Smooth muscle cell (in vitro differentiated cells): ENCODE results near the gene HOXA5. TPM values are rescaled to one million over a fixed set of nuclear protein-coding genes. Genes with fewer than 3 reads are reported as not detected.

Source experiments
- DNase-seq: peaks from one replicate; lab custom pipeline; 2025; ENCODE audit not compliant: unreplicated experiment; lab: John Stamatoyannopoulos, UW
- H2AFZ ChIP-seq: fragments of 200-600 bp; sonication (generic); 2 replicates; pipeline ENCODE4 v1.6.0; 2016; ENCODE audit warnings: antibody characterized with exemption, low read depth, mild to moderate bottlenecking
- H3F3A ChIP-seq: fragments of 200-600 bp; sonication (generic); 2 replicates; pipeline ENCODE4 v1.6.0; 2017; ENCODE audit warnings: antibody characterized with exemption, low read depth
- H3K27ac ChIP-seq: fragments of 200-600 bp; sonication (generic); 2 replicates; pipeline ENCODE4 v1.5.1; 2016; ENCODE audit warnings: low read depth, mild to moderate bottlenecking
- H3K27me3 ChIP-seq: fragments of 200-600 bp; sonication (generic); 2 replicates; pipeline ENCODE4 v1.6.1; 2016; ENCODE audit warnings: low read depth, mild to moderate bottlenecking
- H3K36me3 ChIP-seq: fragments of 200-600 bp; sonication (generic); 2 replicates; pipeline ENCODE4 v1.5.1; 2016; ENCODE audit warnings: low read depth
- H3K4me1 ChIP-seq: fragments of 200-600 bp; sonication (generic); 2 replicates; pipeline ENCODE4 v1.5.1; 2016; ENCODE audit warnings: low read depth
- H3K4me2 ChIP-seq: fragments of 200-600 bp; sonication (generic); 2 replicates; pipeline ENCODE4 v1.6.0; 2016; ENCODE audit warnings: mild to moderate bottlenecking
- H3K4me3 ChIP-seq: fragments of 200-600 bp; sonication (generic); 2 replicates; pipeline ENCODE4 v1.5.1; 2016; ENCODE audit warnings: mild to moderate bottlenecking
- H3K79me2 ChIP-seq: fragments of 200-600 bp; sonication (generic); 2 replicates; pipeline ENCODE4 v1.6.0; 2016; ENCODE audit warnings: low read depth, mild to moderate bottlenecking
- H3K9ac ChIP-seq: fragments of 200-600 bp; sonication (generic); 2 replicates; pipeline ENCODE4 v1.6.0; 2016; ENCODE audit warnings: low read depth
- H3K9me3 ChIP-seq: fragments of 200-600 bp; sonication (generic); replicated peaks from 2 replicates; pipeline ENCODE4 v1.5.1; 2016; ENCODE audit warnings: low read depth
- H4K20me1 ChIP-seq: fragments of 200-600 bp; sonication (generic); 2 replicates; pipeline ENCODE4 v1.6.0; 2016; ENCODE audit warnings: low read depth
- WGBS: methylation state at CpG from one replicate; pipeline ENCODE4 v1.1.7; 2016; ENCODE audit warnings: low lambda C conversion rate; 5-methylcytosine and 5-hydroxymethylcytosine counted together
- polyA plus RNA-seq: library from polyadenylated mRNA; unstranded; fragments of >200 nt; fragmentation: Nextera tagmentation; extraction: Ambion mirVana; gene quantifications from 2 replicates; pipeline ENCODE4 v1.2.1, GENCODE V29; 2016
- total RNA-seq: library from RNA; depleted of rRNA; stranded (reverse); fragments of >200 nt; gene quantifications from 2 replicates; pipeline ENCODE4 v1.2.3, GENCODE V29; 2014
- TF ChIP-seq, protein P1 (sequence below): fragments of 200-600 bp; sonication (generic); IDR thresholded peaks from 2 replicates; pipeline ENCODE4 v1.5.1; 2017; ENCODE audit warnings: borderline replicate concordance, mild to moderate bottlenecking, antibody characterized with exemption; ENCODE audit not compliant: insufficient read depth, poor library complexity, severe bottlenecking

HOXA5 gene
- total and polyA plus RNA-seq, 2 experiments from 2014 or later = 0.98 to 2.1 TPM

DNA sequence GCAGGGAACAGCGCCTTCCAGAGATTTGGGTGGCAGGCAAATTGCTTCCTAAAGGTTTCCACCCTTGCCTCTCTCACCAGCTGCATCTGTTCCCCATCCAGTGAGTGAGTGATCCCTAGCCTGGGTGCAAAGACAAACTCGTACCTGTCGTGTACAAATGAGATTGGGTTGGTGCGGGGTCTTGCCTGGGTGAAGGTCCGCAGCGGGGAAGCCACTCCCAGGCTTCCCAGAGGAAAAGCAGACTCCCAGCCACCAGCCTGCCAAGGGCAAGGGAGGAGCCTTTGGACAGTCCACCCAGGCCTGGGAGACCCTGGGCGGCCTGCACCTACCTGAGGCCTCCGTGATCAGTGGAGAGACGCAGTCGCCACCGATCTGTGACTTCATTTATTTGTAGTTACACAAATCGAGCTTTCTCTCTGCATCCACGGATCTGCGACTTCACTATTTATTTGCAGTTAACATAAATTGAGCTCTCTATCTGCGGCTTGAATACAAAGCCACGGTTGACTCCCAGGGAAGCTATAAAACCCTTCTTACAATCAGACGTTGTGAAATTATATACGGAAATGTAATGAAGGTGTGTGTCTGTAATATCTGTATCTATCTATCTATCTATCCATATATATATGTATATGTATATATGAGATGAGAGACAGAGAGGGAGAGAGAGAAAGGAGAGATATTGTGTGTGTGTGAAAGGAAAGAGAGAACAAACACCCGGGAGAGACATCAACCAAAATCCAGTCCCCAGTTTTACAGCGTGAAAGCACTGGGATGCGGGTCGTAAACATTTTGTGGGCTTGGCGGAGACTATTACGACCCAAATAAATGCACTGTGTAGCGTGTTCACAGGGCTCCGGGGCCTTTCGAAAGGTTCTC, 16.0 kb upstream of the HOXA5 start:
- H3K79me2 ChIP-seq = peaks cover 27% of the 10 kb centered on the region
- H3K4me1 ChIP-seq = peaks cover 3% of the 10 kb centered on the region
- TF ChIP-seq, protein P1, sequence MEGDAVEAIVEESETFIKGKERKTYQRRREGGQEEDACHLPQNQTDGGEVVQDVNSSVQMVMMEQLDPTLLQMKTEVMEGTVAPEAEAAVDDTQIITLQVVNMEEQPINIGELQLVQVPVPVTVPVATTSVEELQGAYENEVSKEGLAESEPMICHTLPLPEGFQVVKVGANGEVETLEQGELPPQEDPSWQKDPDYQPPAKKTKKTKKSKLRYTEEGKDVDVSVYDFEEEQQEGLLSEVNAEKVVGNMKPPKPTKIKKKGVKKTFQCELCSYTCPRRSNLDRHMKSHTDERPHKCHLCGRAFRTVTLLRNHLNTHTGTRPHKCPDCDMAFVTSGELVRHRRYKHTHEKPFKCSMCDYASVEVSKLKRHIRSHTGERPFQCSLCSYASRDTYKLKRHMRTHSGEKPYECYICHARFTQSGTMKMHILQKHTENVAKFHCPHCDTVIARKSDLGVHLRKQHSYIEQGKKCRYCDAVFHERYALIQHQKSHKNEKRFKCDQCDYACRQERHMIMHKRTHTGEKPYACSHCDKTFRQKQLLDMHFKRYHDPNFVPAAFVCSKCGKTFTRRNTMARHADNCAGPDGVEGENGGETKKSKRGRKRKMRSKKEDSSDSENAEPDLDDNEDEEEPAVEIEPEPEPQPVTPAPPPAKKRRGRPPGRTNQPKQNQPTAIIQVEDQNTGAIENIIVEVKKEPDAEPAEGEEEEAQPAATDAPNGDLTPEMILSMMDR = no peak
- no peak overlapping the region for H2AFZ ChIP-seq
- no peak for DNase-seq
- no peak overlapping the region for H3K4me3 ChIP-seq
- H3K27ac ChIP-seq = no peak overlapping the region
- no peaks in the 10 kb centered on the region for H3K36me3 ChIP-seq
- WGBS = 65% methylated on average over 27 of the region's 27 CpGs
- H4K20me1 ChIP-seq = peaks cover 6% of the 10 kb centered on the region
- peaks cover 65% of the 10 kb centered on the region for H3K27me3 ChIP-seq
- no peaks in the 10 kb centered on the region for H3F3A ChIP-seq
- peak overlapping the region; percentile 89 for H3K4me2 ChIP-seq
- H3K9me3 ChIP-seq = no peaks in the 10 kb centered on the region
- H3K9ac ChIP-seq = no peak overlapping the region

DNA sequence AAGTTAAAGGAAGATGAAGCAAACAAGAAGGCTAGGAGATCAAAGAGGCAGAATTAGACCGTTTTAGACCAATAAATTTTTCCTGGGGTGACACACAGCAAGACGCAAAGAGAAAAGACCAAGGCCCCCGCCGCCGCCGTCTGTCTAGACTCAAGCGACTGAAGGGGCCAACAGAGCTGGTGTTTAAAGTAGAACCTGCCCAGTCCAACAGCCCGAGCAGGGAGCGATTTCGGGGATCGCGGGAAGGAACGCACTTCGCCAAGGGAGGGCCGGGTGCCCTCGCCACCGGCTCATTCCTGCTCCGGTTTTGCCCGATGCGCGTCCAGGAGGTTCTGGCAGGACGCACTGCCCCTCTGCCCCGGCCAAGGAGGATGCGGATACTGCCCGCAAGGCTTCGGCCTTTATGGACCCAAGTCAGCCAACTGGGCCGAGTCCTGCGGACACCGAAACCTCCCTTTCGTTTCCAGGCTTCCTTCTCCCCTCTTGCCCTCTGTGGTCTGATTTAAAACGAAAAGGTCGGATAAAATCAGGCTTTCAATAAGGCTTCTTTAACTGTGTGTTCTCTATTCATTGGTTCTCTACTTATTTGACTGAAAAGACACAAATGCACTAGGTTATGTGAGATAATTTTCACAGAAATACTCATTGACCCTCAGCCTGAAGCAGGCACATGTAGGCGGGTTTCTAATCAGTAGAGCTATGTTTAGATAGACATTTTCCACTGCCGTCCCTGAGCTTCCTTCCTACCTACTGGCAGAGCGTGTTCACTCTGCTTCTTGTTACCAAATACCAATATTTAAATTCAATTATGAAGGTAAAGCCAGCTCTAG, 15.2 kb upstream of the HOXA5 start:
- Histone ChIP-seq H3K4me2 (no peak overlapping the region), H3K79me2 (peaks cover 19% of the 10 kb centered on the region), H3K4me1 (peaks cover 3% of the 10 kb centered on the region), H4K20me1 (no peaks in the 10 kb centered on the region), H3K27me3 (peaks cover 69% of the 10 kb centered on the region), H3F3A (no peaks in the 10 kb centered on the region), H3K27ac (no peak overlapping the region), H3K9me3 (no peaks in the 10 kb centered on the region), H2AFZ (no peak overlapping the region), H3K4me3 (no peak overlapping the region), H3K36me3 (no peaks in the 10 kb centered on the region), H3K9ac (no peak overlapping the region)
- TF ChIP-seq, protein P1 = no peak
- DNase-seq = no peak
- WGBS = 60% methylated on average over 35 of the region's 35 CpGs

DNA sequence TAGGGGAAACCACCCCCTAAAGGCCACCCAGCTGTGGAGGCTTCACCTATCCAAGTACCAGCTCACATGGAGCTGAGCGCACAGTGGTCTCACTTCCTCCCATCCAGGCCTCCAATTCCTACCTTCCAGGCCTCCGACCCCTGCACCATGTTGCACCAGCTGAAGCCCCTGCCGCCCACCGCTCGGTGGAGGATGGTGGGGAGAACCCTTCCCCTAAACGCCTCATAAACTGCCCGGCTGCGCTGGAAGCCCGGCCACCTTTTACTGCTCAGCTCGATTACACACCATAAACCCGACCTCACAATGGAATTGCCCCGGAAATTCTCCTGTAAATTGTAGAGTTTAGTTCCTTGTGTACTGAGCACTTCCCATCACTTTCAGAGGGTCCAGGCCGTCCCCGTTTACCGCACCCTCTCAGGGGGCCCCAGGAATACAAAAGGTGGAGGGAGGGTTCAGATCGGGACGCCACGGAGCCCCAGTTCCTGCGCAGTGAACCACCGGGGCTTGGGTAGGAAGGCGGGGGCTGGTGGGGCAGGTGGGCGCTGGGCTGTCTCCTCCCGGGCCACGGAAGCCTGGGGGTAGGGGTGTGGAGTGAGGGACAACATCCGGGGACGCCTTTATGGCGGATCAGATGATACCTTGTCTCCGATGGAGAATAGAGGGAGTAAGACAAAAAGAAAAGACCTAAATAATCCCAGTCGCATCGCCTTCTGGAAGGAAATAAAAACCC, 14.4 kb upstream of the HOXA5 start:
- H3K27me3 ChIP-seq = peaks cover 77% of the 10 kb centered on the region
- no peak for DNase-seq
- H2AFZ ChIP-seq = no peak overlapping the region

More for the DNA sequence above, 14.4 kb upstream of the HOXA5 start:
- no peaks in the 10 kb centered on the region for H3K9me3 ChIP-seq
- H4K20me1 ChIP-seq = no peaks in the 10 kb centered on the region
- H3F3A ChIP-seq = no peaks in the 10 kb centered on the region
- no peaks in the 10 kb centered on the region for H3K36me3 ChIP-seq
- WGBS = 46% methylated on average over 30 of the region's 30 CpGs
- no peak overlapping the region for H3K9ac ChIP-seq
- TF ChIP-seq, protein P1 = no peak
- H3K4me1 ChIP-seq = peaks cover 3% of the 10 kb centered on the region
- H3K4me3 ChIP-seq = no peak overlapping the region
- H3K4me2 ChIP-seq = no peak overlapping the region
- H3K79me2 ChIP-seq = peaks cover 11% of the 10 kb centered on the region
- H3K27ac ChIP-seq = no peak overlapping the region
